ENCODE results near the gene TIAM2. TPM values are rescaled to one million over a fixed set of nuclear protein-coding genes. Genes with fewer than 3 reads are reported as not detected.

TIAM2 gene
- total and polyA plus RNA-seq, 9 of the 15 experiments (the other 6 are each of a cell fraction or from before 2014, with no cell fraction given), result 0.73 to 6.5 (median 4.3) TPM

DNA sequence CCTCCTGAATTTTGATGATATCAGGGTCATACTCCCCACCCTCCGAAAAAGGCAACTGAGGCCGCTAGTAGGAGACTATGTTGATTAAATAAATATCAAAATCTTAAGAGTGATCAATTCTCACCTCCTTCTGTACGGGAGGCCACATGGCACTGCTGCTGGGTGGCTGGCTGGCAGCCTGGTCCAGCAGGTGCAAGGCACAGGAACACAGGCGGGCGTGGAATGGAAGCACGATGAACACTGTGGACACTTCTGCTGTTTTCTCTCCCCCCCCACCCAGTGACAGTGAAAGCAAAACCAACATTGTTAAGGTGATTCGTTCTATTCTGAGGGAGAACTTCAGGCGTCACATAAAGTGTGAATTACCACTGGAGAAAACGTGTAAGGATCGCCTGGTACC is 259.0 kb downstream of the TIAM2 start:
- H3K36me3 ChIP-seq (ENCODE audit: control insufficient read depth, insufficient read depth, low read length), result peaks cover 85% of the 10 kb centered on the region; the same call in 2 of the 3 replicates
- TF ChIP-seq ZC3H11A (IDR thresholded peaks at IDR 0.05; ENCODE audit: low read depth, low read length) (no peak), CC2D1A (IDR thresholded peaks at IDR 0.05) (no peak), CSDE1 (IDR thresholded peaks at IDR 0.05) (no peak), ZNF24 (IDR thresholded peaks at IDR 0.05) (no peak), TBL1XR1 (IDR thresholded peaks at IDR 0.05; ENCODE audit: low read length in 2 of 2) (no peak), MEIS2 (IDR thresholded peaks at IDR 0.05; ENCODE audit: partially characterized antibody) (no peak), EGR1 (conservative IDR thresholded peaks at IDR 0.05) (no peak), EP400 (IDR thresholded peaks at IDR 0.05) (no peak), SRF (CRISPR knock-in tag; IDR thresholded peaks at IDR 0.05) (no peak), JUND (IDR thresholded peaks at IDR 0.05; ENCODE audit: borderline replicate concordance, low read depth, low read length) (no peak), JUND (tag; IDR thresholded peaks at IDR 0.05; ENCODE audit: borderline replicate concordance, low read depth, low read length) (no peak), POLR2AphosphoS5 (IDR thresholded peaks at IDR 0.05; ENCODE audit: control insufficient read depth, insufficient read depth, low read depth, low read length) (no peak)
- TF ChIP-seq, protein P1, sequence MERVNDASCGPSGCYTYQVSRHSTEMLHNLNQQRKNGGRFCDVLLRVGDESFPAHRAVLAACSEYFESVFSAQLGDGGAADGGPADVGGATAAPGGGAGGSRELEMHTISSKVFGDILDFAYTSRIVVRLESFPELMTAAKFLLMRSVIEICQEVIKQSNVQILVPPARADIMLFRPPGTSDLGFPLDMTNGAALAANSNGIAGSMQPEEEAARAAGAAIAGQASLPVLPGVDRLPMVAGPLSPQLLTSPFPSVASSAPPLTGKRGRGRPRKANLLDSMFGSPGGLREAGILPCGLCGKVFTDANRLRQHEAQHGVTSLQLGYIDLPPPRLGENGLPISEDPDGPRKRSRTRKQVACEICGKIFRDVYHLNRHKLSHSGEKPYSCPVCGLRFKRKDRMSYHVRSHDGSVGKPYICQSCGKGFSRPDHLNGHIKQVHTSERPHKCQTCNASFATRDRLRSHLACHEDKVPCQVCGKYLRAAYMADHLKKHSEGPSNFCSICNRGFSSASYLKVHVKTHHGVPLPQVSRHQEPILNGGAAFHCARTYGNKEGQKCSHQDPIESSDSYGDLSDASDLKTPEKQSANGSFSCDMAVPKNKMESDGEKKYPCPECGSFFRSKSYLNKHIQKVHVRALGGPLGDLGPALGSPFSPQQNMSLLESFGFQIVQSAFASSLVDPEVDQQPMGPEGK (CRISPR knock-in tag; IDR thresholded peaks at IDR 0.05; ENCODE audit: borderline replicate concordance), result no peak
- TF ChIP-seq, protein P2, sequence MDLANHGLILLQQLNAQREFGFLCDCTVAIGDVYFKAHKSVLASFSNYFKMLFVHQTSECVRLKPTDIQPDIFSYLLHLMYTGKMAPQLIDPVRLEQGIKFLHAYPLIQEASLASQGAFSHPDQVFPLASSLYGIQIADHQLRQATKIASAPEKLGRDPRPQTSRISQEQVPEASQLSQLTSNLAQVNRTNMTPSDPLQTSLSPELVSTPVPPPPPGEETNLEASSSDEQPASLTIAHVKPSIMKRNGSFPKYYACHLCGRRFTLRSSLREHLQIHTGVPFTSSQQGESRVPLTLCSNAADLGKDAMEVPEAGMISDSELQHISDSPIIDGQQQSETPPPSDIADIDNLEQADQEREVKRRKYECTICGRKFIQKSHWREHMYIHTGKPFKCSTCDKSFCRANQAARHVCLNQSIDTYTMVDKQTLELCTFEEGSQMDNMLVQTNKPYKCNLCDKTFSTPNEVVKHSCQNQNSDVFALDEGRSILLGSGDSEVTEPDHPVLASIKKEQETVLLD (IDR thresholded peaks at IDR 0.05), result no peak
- POLR2A ChIA-PET, result no interaction called here

More for the DNA sequence above, 259.0 kb downstream of the TIAM2 start:
- Histone ChIP-seq H2AFZ (ENCODE audit: low read depth, low read length) (no peak overlapping the region), H3K9me1 (ENCODE audit: control insufficient read depth, insufficient read depth, low read length) (no peaks in the 10 kb centered on the region), H3K4me2 (ENCODE audit: insufficient read depth, low read length) (no peak overlapping the region), H3K27me3 (ENCODE audit: control insufficient read depth in 2 of 2, insufficient read depth in 2 of 2, low read length in 2 of 2) (no peaks in the 10 kb centered on the region), H3K9me3 (replicated peaks; ENCODE audit: control insufficient read depth, insufficient read depth, low read depth, low read length) (no peaks in the 10 kb centered on the region), H3K4me1 (replicated peaks in 1 of 2; ENCODE audit: control insufficient read depth in 2 of 2, insufficient read depth in 2 of 2, low read length in 2 of 2) (peaks cover 0 to 3% of the 10 kb centered on the region in 2 experiments; a peak in 1 of 5 replicates), H3K4me3 (no peak overlapping the region), H4K20me1 (replicated peaks; ENCODE audit: control insufficient read depth, insufficient read depth, low read length) (no peaks in the 10 kb centered on the region), H3K79me2 (ENCODE audit: control insufficient read depth, insufficient read depth, low read length) (no peaks in the 10 kb centered on the region), H3K27ac (ENCODE audit: extremely low read depth, low read depth, low read length) (no peak overlapping the region), H3K9ac (ENCODE audit: insufficient read depth in 1 of 2, low read depth in 2 of 2, low read length in 2 of 2) (no peak overlapping the region)
- intact Hi-C loops (cut with micrococcal nuclease) (no loop called here), in situ Hi-C loops (cut with MboI) (no loop called here)
- ATAC-seq, result no peak
- DNase-seq (ENCODE audit: extremely low read depth in 1 of 4, low spot score in 3 of 4), result no peak
- CTCF ChIA-PET (ENCODE audit: low intra/inter-chr PET ratio), result no interaction called here
- FAIRE-seq, result no peak
- WGBS (ENCODE audit: insufficient coverage, low coverage, missing lambda C conversion rate), result 94% methylated on average over 10 of the region's 10 CpGs
- no TSS peak for BruUV-seq (replicated peaks)

Measured in K562 (cell line).